ENCODE measurements around the gene ULK1.

The ULK1 gene

GRCh38 chr12:131943876-131944275, 49.5 kb downstream of the ULK1 start:
- no peaks in the 10 kb centered on the region for H4K20me1 ChIP-seq (ENCODE audit: insufficient read depth, low read length)
- no peak overlapping the region for H3K4me2 ChIP-seq (ENCODE audit: low read length)
- H3K27ac ChIP-seq (ENCODE audit: low read depth, low read length, poor library complexity, severe bottlenecking), result no peak overlapping the region
- no peak overlapping the region for H3K4me3 ChIP-seq (ENCODE audit: low read depth, low read length, poor library complexity, severe bottlenecking)
- TF ChIP-seq EZH2 (IDR thresholded peaks at IDR 0.05; ENCODE audit: borderline replicate concordance, low read length) (no peak), CTCF (IDR thresholded peaks at IDR 0.05; ENCODE audit: low read length) (no peak)
- no peaks in the 10 kb centered on the region for H3K4me1 ChIP-seq (ENCODE audit: insufficient read depth, low read length, severe bottlenecking)
- no peak overlapping the region for H3K9ac ChIP-seq (ENCODE audit: low read length)
- no peak overlapping the region for H2AFZ ChIP-seq (ENCODE audit: low read length)
- H3K9me2 ChIP-seq (ENCODE audit: low read depth, low read length), result no peaks in the 10 kb centered on the region
- H3K36me3 ChIP-seq (ENCODE audit: insufficient read depth, low read length), result peaks cover 61% of the 10 kb centered on the region
- H3K9me3 ChIP-seq (ENCODE audit: low read length), result no peaks in the 10 kb centered on the region
- H3K27me3 ChIP-seq (ENCODE audit: insufficient read depth, low read length), result no peaks in the 10 kb centered on the region
- H3K79me2 ChIP-seq (ENCODE audit: insufficient read depth, low read length), result no peaks in the 10 kb centered on the region
- H3F3A ChIP-seq (ENCODE audit: insufficient read depth, low read length), result 0 out of 2 replicates have a peak, but pooled peaks cover 4% of the 10 kb centered on the region

GRCh38 chr12:131944601-131945251, 50.3 kb downstream of the ULK1 start:
- Histone ChIP-seq H3K4me3 (ENCODE audit: low read depth, low read length, poor library complexity, severe bottlenecking) (no peak overlapping the region), H3K4me1 (ENCODE audit: insufficient read depth, low read length, severe bottlenecking) (no peaks in the 10 kb centered on the region), H3F3A (ENCODE audit: insufficient read depth, low read length) (0 out of 2 replicates have a peak, but pooled peaks cover 4% of the 10 kb centered on the region), H4K20me1 (ENCODE audit: insufficient read depth, low read length) (no peaks in the 10 kb centered on the region), H2AFZ (ENCODE audit: low read length) (no peak overlapping the region), H3K4me2 (ENCODE audit: low read length) (no peak overlapping the region), H3K9me2 (ENCODE audit: low read depth, low read length) (no peaks in the 10 kb centered on the region), H3K9me3 (ENCODE audit: low read length) (no peaks in the 10 kb centered on the region), H3K27me3 (ENCODE audit: insufficient read depth, low read length) (no peaks in the 10 kb centered on the region), H3K79me2 (ENCODE audit: insufficient read depth, low read length) (no peaks in the 10 kb centered on the region), H3K27ac (ENCODE audit: low read depth, low read length, poor library complexity, severe bottlenecking) (no peak overlapping the region), H3K36me3 (ENCODE audit: insufficient read depth, low read length) (peaks cover 53% of the 10 kb centered on the region), H3K9ac (ENCODE audit: low read length) (no peak overlapping the region)
- TF ChIP-seq CTCF (IDR thresholded peaks at IDR 0.05; ENCODE audit: low read length), result no peak
- no peak for TF ChIP-seq EZH2 (IDR thresholded peaks at IDR 0.05; ENCODE audit: borderline replicate concordance, low read length)

- H3K36me3 ChIP-seq (ENCODE audit: insufficient read depth, low read length), result peaks cover 34% of the 10 kb centered on the region
- peaks cover 6% of the 10 kb centered on the region for H3K4me1 ChIP-seq (ENCODE audit: insufficient read depth, low read length, severe bottlenecking)
- H3K9me3 ChIP-seq (ENCODE audit: low read length), result no peaks in the 10 kb centered on the region
- no peaks in the 10 kb centered on the region for H4K20me1 ChIP-seq (ENCODE audit: insufficient read depth, low read length)
- H3K27me3 ChIP-seq (ENCODE audit: insufficient read depth, low read length), result no peaks in the 10 kb centered on the region
- no peak overlapping the region for H3K27ac ChIP-seq (ENCODE audit: low read depth, low read length, poor library complexity, severe bottlenecking)
- peaks cover 15% of the 10 kb centered on the region for H3K79me2 ChIP-seq (ENCODE audit: insufficient read depth, low read length)
- H3K9ac ChIP-seq (ENCODE audit: low read length), result no peak overlapping the region
- H3K4me2 ChIP-seq (ENCODE audit: low read length), result no peak overlapping the region
- 0 out of 2 replicates have a peak, but pooled peaks cover 4% of the 10 kb centered on the region for H3F3A ChIP-seq (ENCODE audit: insufficient read depth, low read length)
- no peaks in the 10 kb centered on the region for H3K9me2 ChIP-seq (ENCODE audit: low read depth, low read length)
- no peak for TF ChIP-seq EZH2 (IDR thresholded peaks at IDR 0.05; ENCODE audit: borderline replicate concordance, low read length)
- TF ChIP-seq CTCF (IDR thresholded peaks at IDR 0.05; ENCODE audit: low read length), result no peak
- no peak overlapping the region for H2AFZ ChIP-seq (ENCODE audit: low read length)
- H3K4me3 ChIP-seq (ENCODE audit: low read depth, low read length, poor library complexity, severe bottlenecking), result no peak overlapping the region
Measured at GRCh38 chr12:131946757-131947156, 52.3 kb downstream of the ULK1 start.
